NCI-H1105 (cell line): ENCODE results near the gene HYAL4.

Source experiments
- DNase-seq: peaks from one replicate; lab custom pipeline; 2025; lab: John Stamatoyannopoulos, UW

The HYAL4 gene

DNA sequence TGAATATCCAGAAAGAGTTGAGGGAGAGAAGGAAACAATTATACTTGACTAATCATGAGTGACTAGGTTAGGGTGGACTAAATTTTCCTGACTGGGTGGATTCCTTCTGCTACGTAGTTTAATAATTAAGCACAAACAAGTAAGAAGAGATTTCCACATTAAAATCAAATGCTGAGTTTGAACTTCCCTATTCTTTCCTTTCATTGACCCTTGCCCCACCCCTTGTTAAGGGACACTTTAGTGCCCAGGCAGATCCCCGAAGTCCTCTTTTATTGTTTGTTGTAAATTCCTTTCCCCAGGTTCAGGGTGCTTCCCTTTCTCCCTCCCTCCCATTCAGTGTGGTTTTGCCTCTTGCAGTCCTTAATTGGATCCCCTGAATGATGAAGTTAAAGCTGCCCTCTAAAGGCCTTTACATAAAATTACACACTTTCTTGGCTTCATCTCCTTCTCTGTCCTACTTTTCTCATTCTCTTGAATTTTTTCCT, 71.3 kb downstream of the HYAL4 start:
- DNase-seq = no peak

- DNase-seq = no peak
These were observed 72.9 kb downstream of the HYAL4 start for GRCh38 chr7:123917878-123918277.

- DNase-seq = no peak
These were observed 73.3 kb downstream of the HYAL4 start for GRCh38 chr7:123918309-123918708.

DNA sequence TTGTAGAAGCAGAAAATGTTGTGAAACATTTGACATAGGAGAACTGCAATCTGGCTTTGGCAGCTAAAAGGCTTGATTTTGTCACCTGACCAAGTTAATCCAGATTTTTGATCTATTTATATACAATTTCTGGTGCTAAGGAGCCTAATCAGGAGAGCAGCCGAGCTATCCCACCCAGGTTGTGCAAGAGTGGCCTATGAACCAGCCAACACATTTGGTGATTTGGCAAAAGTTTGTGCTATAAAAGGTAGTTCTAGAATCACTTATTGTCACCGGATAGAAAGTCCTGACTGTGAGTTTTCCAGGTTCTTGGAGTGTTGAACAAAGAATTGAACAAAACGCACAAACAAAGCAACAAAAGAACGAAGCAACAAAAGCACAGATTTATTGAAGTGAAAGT, 78.6 kb downstream of the HYAL4 start:
- no peak for DNase-seq

DNA sequence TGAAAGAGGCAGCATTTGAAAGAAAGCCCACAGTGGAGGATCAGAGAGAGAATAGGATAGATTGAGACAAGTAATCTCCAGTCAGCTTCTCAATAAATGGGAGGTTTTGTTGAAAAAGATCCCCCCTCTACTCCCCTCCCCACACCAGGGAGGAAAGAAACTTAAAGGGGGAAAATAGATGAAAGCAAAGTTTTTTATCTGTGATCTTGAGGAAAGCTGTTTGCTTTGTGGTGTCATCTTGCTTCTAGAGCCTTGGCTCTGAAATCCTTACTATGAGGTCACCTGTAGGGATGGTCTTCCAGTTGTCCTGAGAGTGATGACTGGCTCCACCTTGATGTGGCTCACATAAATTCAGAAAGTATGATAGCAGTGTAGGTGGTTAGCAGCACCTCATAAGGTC, 80.0 kb downstream of the HYAL4 start, which contains the start of gene SPAM1:
Gene SPAM1, plus strand, starts transcription at position 301 of the 400 bp plus-strand sequence. CDS start 28,330 bp downstream, outside the sequence.
- no peak for DNase-seq
